Ammon's horn (tissue), 1 donor: ENCODE measurements around the gene LBHD2.

ENCODE experiments used
- DNase-seq: peaks from one replicate; pipeline ENCODE4 v3.0.0-alpha.2; 2016; ENCODE audit warnings: low spot score

LBHD2 gene

DNA sequence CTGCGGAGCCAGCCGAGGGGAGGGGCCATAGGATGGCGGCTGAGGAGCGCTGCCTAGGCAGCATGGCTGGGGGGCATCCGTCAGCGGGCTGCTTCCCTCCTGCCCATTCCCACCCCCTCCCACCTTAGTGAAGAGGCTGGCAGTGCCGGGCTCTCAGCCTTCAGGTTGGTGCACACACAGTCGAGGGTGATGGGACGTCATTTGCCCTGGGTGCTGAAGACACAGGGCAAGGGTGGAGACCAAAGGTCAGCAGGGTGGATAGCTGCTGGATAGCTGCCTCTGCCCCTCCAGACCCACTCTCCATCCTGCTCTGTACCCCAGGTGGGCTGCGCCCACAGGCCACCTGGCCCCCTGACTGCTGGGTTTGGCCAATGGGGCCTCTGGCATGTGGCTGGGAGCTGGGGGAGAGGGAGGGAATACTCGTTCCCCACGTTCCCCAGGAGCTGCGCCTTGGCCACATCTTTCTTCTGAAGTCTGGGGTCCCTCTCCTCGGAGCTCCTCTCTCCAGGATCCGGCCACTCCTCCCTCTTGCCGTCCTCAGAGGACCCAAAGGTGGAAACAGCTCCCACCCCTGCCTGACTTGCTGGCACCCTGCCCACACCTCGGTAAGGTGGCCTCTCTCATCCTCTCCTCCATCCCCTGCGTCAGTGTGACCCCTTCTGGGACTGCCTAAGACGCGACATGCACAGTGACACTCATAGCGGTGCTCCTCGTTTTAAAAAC is 15.5 kb upstream of the LBHD2 start:
- no peak for DNase-seq

DNA sequence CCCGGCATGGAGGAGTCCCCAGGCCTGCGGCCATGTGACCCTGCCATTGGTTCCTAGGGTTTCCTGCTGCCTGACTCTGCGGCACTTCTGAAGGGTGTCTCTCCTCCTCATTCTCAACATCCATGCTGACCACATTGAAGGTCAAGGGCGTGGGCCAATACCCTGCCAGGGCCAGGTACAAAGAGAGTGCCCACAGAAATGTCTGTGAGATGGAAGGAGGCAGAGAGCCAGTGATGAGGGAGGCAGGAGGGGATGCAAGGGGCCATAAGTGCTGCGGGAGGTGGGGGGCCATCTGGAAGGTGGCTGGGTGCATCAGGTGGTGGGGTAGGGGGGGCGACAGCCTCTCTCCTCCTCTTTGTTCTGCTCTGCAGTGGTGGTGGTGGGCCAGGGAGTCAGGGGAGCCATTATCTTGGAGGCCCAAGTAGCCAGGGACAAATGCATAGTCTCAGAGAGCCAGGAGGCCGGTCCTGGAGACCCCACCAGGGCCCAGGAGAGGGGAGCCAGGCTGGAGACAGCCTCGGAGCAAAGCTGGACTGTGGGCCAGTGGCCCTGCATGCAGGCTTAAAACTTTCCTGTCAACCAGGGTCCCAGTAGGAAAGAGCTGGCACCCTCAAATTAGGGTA is 13.6 kb upstream of the LBHD2 start:
- no peak for DNase-seq

DNA sequence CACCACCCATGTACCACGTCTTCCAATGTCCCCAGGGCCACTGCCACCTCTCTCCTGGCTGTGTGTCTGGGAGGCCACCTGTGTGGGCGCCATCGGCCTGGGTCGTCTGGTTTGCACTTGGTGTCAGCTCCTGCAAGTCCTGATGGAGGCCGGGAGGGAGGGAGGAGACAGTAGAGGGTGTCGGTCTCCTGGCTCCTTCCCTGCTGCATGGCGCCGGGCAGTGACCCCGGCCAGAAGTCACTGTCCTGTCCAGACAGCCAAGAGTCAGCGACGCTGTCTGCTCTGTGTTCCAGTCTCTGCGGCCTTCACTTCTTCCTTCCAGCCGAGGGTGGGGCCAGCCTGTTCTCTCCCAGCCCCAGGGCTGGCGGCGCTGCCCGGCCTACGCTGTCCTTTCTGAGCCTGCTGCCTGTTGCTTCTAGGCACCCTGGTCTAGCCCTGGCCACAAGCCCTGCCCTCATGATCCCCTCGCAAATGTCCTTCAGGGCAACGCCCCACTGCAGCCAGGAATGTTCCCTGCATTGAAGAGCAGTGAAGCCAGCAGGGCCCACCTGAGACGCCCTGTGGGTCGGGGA is 13.0 kb upstream of the LBHD2 start:
- DNase-seq, result no peak

DNA sequence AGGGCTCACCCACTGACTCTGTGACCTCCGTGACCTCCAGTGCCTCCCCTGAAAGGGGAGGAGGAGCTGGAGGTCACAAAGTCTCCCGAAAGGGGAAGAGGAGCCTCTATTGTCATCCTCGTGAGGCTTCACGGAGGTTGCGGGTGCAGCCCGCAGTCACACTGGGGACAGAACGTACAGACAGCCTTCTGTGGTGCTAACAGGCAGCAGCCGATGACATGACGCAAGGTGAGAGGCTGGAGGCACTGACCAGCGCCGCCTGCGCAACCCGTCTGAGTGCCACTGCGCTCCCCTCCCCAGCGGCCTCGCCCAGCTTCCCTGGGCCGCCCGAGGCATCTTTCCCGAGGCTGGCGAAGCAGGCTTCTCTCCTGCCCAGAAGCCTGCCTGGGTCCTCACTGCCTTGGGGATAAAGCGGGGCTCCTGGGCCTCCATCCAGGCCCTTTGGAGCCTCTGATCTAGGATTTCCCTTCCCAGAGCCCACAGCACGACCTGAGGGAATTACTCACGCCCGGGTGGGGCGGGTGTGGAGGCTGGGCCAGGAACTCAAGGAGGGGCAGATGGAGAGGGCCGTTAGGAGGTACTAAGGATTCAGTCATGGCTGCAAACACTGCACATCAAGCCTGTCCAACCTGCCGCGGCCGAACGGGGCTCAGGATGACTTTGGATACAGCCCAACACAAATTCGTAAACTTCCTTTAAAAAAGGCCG is 12.3 kb upstream of the LBHD2 start:
- DNase-seq, result no peak

DNA sequence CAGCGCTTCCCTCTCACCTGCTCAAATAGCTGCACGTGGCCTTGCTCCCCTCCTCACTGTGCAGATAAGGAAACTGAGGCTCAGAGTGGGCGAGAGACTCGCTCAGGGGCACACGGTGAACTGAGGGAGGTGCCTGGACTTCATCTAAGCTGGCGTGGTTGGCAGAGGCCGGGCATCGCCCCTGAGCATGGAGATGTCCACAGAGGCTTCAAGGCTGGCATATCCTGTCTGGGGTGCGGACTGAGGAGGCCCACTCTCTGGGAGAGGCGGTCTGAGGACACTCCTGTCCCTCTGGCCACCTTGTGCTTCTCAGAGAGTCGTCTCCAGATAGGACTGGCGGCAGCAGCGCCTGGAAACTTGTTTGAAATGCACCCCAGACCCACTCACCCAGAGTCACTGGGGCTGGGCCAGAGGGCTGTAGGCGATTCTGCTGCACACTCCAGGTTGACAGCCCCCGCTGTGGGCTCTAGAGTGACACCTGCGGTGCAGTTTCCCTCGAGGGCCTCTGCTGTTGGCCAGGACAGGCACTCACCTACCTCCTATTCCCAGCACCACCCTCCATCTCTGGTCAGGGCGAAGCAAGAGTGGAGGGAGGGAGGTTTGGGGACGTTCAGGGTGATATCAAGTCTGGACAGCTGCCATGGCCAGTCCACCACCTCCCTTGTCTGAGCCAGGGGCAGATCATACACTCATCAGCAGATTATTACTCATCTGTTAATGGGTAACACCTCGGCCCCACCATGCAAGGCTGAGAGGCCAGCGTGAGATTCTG is 11.2 kb upstream of the LBHD2 start:
- no peak for DNase-seq

DNA sequence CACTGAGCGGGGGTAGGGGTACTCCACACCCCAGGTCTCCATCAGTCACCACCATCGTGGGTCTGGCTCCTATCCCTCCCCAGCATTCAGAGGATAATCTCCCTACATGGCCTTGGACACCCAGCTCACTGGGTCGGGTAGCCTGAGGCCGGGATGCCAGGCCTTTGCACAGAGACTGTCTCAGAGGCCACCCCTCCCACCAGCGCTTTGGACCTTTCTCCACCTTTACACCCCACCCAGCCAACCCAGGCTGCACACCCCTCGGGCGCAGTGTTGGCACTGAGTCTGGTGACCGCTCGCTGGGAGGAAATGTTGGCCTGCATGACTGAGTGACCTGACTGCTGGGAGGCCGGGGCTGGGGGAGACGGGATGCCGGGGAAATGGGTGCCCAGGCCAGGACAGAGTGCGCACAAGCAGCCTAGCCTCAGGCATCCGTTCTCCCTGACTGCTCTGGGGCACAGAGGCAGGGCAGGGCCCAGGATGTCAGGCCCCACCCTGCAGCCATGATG is 10.6 kb upstream of the LBHD2 start:
- no peak for DNase-seq

DNA sequence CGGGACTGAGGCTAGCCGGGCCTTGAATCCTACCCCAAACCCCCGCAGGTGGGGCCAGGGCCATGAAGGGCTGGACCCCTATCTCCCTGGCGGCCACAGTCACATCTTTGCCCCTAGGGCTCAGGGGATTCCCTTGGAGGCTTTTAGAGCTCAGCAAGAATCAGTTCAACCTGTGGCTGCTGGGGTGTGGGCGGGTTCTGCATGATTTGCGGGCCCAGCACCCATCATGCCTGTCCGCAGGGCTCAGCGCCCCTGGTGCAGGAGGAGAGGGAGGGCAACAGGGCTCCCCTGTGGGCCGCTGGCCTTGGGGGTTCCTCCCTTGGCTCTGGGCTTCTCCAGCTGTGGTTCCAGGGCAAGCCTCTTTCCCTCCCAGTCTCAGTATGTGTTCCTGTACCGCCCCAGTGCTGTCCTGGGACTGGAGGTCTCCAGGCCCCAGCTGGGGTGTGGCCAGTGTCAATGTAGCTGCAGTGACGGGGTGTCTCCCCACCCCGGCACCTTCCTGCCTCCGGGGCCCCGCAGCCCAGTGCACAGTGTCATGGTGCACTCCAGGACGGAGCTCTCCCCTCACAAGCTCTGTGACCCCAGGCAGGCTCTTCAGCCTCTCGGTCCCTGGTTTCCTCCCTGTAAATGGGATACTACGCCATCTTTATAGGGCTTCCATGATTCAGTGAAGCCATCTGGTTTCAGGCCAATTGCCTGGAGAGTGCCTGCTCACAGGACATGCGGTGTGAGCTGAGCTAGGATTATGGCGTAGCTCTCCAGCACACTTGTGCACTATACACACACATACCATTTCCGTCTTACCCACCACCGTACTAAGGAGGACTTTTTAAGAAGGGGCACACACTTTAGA is 9.9 kb upstream of the LBHD2 start:
- DNase-seq, result no peak

DNA sequence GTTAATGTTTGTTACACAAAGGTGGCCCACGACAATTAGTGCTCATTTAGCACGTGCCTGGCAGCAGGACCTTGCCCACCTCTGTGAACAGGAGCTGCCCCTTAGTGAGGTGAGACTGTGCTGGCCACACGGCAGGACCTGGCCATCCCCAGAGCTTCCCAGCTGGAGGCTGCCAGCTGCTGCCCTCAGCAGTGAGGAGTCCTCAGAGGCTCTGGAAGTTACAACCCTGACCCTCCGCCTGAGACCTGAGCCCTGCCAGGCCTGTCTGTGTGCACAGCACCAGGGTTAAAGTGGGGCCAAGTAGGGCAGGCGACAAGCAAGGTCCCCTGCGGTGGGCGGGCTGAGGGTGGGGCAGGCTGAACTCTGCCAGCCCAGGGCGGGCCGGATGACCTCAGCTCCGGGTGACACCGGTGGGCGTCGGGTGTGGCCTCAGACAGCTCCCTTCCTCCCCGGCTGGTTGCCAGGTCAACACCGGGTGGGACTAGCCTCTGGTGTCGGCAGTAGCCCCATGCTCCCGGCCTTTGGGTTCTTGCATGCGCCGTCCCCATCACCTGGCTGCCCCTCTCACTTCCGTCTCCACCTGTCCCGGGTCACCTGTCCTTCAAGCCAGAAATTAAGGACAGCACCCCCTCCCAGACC is 9.2 kb upstream of the LBHD2 start:
- DNase-seq, result no peak

DNA sequence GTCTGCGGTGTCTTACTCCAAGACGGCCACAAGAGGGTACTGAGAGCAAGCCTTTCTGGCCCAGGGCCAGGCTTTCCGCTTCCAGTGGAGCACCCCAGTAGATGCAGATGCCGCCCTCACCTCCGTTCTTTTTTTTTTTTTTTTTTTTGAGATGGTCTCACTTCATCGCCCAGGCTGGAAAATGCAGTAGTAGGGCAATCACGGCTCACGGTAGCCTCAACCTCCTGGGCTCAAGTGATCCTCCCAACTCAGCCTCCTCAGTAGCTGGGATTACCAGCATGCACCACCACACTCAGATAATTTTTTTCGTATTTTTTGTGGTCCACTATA is 5.6 kb upstream of the LBHD2 start:
- peak; percentile 82 for DNase-seq

DNA sequence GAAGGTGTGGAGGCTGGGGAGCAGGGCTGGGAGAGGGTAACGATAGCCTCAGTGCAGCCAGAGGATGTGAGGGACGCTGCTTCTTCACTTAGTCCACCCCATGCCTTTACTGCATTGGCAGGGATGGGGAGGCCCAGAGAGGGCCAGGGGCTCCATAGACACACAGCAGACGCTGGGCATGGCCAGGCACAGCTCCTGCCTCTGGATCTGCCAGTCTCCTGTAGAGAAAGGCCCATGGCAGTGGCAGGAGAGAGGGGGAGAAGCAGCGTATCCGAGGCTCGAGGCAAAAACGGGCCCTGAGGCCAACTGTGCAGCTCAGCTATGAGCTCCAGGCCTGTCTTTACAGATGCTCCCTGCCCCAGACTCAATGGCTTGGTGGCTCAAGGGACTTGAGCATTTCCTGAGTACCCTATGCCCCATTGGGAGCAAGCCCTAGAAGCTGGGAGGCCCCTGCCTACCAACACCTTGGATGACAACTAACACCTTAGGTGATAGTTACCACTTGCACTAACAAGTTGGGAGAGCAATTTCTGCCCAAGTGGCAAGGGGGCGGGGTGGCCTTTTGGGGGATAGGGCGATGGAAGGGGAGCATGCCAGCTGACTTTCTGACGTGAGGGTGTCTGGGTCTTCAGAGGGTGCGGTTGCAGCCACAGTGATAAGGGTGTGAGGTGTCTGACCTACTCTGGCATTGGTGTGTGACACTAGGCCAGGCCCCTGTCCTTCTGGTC is 5.0 kb upstream of the LBHD2 start:
- no peak for DNase-seq

DNA sequence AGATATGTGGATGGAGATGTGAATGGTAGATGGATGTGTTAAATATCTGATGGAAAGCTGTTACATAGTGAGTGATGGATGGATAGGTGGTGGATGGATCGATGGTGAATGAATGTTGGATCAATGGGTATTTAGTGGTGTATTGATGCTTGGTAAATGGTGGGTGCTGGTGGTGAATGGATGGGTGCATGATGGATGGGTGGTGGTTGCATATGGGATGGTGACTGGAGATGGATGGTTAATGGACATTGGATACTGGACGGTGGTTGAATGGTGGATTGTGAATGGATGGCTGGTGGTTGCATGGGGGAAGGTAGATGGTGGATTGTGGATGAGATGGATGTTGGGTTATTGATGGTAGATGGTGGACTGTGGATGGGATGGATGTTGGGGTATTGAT is 2.1 kb upstream of the LBHD2 start:
- no peak for DNase-seq

DNA sequence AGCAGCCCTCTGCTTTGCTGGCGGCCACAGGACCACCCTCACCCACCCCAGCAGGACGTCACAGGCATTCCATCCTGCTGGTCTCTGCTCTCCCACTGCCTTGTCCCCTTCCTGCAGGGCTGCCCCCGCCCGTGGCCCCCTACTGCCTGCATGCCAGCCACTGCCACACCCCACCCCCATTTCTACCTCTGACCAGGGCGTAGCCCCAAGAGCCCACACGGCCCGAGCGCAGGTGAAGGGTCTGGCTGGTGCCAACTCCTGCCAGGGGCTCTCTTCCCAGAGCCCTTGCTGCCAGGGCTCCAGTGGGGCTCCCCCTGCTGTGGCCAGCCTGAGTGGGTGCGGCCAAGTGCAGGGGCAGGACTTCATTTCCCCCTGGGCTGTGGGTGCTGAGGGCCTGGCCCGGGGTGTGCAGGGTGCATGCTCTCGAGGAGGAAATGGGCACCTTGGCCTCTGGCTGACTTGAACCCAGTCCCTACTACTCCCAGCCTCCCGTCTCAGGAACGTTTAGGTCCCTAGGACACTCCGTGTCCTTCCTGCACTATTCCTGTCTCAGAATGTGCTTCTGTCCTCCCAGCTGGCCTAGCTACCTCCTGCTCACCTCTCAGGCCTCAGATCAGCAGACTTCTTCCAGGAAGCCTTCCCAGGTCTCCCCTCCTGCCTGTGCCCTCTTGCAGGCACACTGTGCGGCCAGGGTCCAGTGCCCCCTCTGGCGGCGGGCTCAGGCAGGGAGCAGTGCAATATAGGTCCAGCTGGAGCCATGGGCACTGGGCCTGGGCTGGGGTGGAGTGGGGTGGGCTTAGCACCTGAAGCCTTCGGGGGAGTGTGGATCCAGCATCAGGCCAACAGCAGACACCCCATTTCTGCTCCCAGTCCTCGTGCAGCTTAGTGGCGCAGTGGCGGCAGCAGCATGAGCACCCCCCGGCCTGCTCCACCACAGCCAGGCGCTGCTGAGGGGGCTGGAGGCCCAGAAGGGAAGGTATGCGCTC is 1.4 kb downstream of the LBHD2 start:
- DNase-seq, result no peak

DNA sequence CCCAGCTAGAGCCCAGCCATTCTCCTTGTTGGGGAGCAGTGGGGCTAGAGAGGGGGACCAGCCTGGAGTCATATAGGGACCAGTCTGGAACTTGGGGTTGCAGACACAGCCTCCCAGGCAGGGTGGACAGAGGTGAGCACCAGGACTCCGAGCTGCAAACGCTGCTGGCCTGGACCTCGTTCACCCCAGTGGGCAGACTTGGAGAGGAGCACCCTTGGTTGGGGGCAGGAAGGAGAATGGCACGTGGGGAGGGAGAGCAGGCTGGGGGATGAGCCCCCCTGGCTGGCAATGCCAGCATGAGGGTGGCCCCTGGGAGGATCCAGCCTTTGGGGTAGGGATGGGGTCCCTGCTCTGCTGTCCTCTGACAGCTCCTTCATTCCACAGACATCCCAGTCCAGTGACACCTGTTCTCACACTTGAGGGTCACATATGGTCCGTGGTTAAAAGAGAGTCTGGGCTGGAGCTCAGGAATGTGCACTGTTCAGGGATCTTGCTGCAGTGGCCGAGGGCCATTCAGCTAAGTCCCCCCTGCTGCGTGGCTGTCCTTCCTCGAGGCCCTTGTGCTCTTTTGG is 2.8 kb downstream of the LBHD2 start:
- no peak for DNase-seq

DNA sequence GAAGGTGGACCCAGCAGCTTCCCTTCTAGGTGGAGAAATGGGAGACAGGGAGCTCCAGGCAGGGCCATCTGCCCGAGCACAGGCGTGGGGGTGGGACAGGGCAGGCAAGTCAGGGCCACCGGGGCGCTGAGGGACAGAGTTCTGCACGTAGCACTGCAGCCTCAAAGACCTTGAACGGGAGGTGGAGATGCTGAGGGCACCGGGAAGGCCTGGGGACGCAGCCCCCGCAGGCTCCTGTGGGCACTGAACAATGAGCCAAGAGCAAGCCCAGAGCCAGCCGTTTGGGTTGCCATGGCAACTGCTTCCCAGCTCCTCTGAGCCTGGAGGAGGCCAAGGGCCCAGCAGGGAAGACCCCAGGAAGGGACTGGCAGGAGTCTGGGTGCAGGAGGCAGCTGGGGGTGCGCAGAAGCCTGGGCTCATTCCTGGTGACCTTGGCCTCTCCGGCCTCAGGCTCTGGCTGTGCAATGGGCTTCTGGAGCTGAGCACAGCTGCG is 3.4 kb downstream of the LBHD2 start:
- no peak for DNase-seq

DNA sequence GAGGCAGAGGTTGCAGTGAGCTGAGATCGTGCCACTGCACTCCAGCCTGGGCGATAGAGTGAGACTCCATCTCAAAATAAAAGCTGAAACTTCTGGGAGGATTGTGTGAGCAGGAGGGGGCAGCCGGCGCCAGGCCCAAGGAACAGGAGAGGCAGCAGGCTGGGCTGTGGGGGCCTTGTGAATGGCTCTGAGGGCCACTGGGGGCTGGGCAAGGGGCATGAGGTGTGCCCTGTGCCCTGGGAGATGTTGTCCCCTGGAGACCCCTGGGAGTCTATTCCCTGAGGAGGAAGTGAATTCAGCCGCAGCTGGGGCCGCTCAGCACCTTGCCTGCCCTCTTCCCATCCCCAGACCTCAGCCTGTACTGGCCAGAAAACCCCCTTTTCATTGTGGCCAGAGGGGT is 4.9 kb downstream of the LBHD2 start:
- no peak for DNase-seq

DNA sequence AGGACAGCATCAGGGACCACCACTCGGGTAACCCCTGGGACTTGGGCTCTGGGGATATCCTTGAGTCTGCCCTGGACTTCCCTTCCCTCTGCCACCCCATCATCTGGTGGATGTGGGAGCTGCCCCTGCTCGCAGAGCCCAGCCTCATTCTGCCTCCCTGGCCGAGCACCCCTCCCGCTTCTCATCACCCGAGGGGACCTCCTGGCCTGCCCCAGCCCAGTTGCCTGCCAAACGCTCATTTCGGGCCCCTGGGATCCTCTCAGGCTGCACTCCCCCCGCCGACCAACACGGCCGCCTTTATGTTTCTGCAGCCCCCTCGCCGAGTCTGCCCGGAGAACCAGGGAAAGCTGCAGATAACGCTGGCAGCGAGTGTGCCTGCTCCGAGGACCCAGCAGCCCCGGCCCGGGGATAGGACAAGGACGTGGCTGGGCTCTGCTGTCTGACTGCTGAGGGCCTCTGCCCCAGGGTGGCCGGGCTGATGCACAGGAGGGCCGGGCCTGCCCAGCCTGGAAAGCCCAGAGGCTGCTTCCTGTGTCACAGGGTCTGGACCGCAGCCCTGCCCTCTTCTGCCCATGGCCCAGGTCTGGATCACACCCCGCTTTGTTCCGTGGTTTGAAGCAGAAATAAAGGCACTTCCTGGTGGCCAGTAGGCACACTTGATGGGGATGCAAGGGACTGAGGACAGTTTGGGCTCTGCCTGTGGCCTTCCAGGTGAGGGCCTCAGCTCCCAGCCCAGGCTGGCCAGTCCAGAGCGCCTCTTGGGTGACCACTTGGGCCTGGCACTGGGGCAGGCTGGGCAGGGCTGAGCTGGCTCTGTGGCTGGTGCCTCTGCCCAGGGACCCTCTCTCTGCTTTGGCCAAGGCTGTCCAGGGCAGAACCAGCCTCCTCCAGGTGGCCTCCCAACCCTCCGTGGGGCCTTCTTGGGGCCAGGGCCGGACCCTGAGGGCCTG is 5.7 kb downstream of the LBHD2 start:
- DNase-seq, result no peak

DNA sequence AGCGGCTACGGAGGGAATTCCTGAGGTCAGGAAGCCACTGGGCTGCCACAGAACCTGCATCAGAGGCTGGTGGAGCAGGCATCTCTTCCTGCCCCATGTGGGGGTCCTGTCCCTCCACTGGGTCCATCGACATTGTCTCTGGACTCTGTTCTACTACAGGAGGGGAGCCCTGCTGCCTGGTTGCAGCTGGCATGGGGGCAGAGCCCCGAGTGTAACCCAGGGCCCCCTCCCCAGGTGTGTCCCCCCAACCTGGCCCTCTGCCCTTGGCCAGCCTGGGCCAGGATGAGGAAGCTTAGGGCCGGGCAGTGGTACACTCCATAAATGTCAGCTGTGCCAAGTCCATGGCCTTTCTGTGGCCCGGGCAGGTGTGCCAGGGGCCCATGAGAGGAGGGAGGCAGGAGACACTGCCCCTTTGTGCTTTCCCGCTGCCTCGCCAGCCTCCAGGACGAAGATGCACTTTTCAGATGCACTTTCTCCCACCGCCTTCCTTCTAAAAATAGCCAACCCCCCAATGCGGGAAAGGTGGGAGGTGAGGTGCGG is 6.5 kb downstream of the LBHD2 start:
- no peak for DNase-seq
